HepG2 (cell line): ENCODE results near the gene RHOV. TPM values are rescaled to one million over a fixed set of nuclear protein-coding genes. Genes with fewer than 3 reads are reported as not detected.

Experiments
- ARHGAP35 ChIP-seq: sonication (generic); formaldehyde crosslinking; IDR thresholded peaks from 2 replicates; pipeline ENCODE4 v1.9.0; 2022; ENCODE audit warnings: mild to moderate bottlenecking, inconsistent platforms, moderate library complexity, missing genetic modification reagents, borderline replicate concordance
- ATRX ChIP-seq: sonication (generic); formaldehyde crosslinking; IDR thresholded peaks from 2 replicates; pipeline ENCODE4 v1.4.0; 2020; ENCODE audit warnings: missing genetic modification reagents, borderline replicate concordance
- NFRKB ChIP-seq: fragments of 450-650 bp; IDR thresholded peaks from 2 replicates; pipeline ENCODE4 v1.6.1; 2017
- NRL ChIP-seq: sonication (generic); formaldehyde crosslinking; IDR thresholded peaks from 2 replicates; pipeline ENCODE4 v1.5.0; 2020; ENCODE audit warnings: missing genetic modification reagents, mild to moderate bottlenecking, moderate library complexity, borderline replicate concordance
- REXO4 ChIP-seq: sonication (generic); formaldehyde crosslinking; IDR thresholded peaks from 2 replicates; pipeline ENCODE4 v1.8.0; 2022; ENCODE audit warnings: missing genetic modification reagents, mild to moderate bottlenecking, borderline replicate concordance
- RFX1 ChIP-seq: fragments of 450-650 bp; IDR thresholded peaks from 2 replicates; pipeline ENCODE4 v1.6.1; 2017
- SNAPC4 ChIP-seq: sonication (generic); formaldehyde crosslinking; IDR thresholded peaks from 2 replicates; pipeline ENCODE4 v1.4.0; 2020; ENCODE audit warnings: mild to moderate bottlenecking, missing genetic modification reagents
- TCF12 ChIP-seq, 2 experiments: fragments of 450-650 bp in 1 of 2; sonication (generic) in 1 of 2; formaldehyde crosslinking in 1 of 2; IDR thresholded peaks; 2 replicates each; pipeline versions ENCODE4 v1.6.1 to v1.8.0; 2017 to 2022; ENCODE audit warnings: antibody characterized with exemption in 1 of 2, mild to moderate bottlenecking in 1 of 2, missing genetic modification reagents in 1 of 2, moderate library complexity in 1 of 2
- ZFP36 ChIP-seq: fragments of 150-350 bp; IDR thresholded peaks from 2 replicates; pipeline ENCODE4 v1.6.1; 2018; ENCODE audit warnings: borderline replicate concordance, low read length, low read depth; ENCODE audit not compliant: partially characterized antibody
- ZFP62 ChIP-seq: sonication (generic); formaldehyde crosslinking; IDR thresholded peaks from 2 replicates; pipeline ENCODE4 v1.4.0; 2020; ENCODE audit warnings: missing genetic modification reagents
- ZNF292 ChIP-seq: sonication (generic); formaldehyde crosslinking; IDR thresholded peaks from 2 replicates; pipeline ENCODE4 v1.8.1; 2022; ENCODE audit warnings: mild to moderate bottlenecking, low read depth, missing genetic modification reagents, borderline replicate concordance
- ZNF33A ChIP-seq: sonication (generic); formaldehyde crosslinking; IDR thresholded peaks from 2 replicates; pipeline ENCODE4 v1.5.1; 2020; ENCODE audit warnings: missing genetic modification reagents, mild to moderate bottlenecking, moderate library complexity, borderline replicate concordance
- ZNF441 ChIP-seq: sonication (generic); formaldehyde crosslinking; IDR thresholded peaks from 2 replicates; pipeline ENCODE4 v1.7.0; 2021; ENCODE audit warnings: missing genetic modification reagents, borderline replicate concordance
- ZNF569 ChIP-seq: sonication (generic); formaldehyde crosslinking; IDR thresholded peaks from 2 replicates; pipeline ENCODE4 v1.5.0; 2020; ENCODE audit warnings: mild to moderate bottlenecking, missing genetic modification reagents, moderate library complexity, borderline replicate concordance
- ZNF574 ChIP-seq: sonication (generic); formaldehyde crosslinking; IDR thresholded peaks from 2 replicates; pipeline ENCODE4 v1.4.0; 2020; ENCODE audit warnings: missing genetic modification reagents
- polyA plus RNA-seq, 8 experiments: library from polyadenylated mRNA; depleted of rRNA in 3 of 8; stranded (reverse) in 7 of 8; unstranded in 1 of 8; fragments of >200 nt; fragmentation: Illumina TruSeq in 4 of 8; extraction: Trizol in 4 of 8; gene quantifications; 2 replicates each; pipeline versions ENCODE4 v1.2.1 to v1.2.3, GENCODE V29; 2011 to 2016; ENCODE audit warnings: low read depth in 4 of 8, missing spikeins in 1 of 8, mixed read lengths in 1 of 8; ENCODE audit not compliant: insufficient read depth in 1 of 8
- total RNA-seq, 5 experiments: library from RNA; depleted of rRNA; stranded (reverse); fragments of >200 nt; fragmentation: Illumina TruSeq; extraction: Trizol; gene quantifications; 2 replicates each; pipeline ENCODE4 v1.2.3, GENCODE V29; 2016; ENCODE audit warnings: low read depth in 1 of 5
- TF ChIP-seq, protein P1 (sequence below), 2 experiments: IDR thresholded peaks; 2 replicates each; pipeline ENCODE4 v1.6.1; 2011 to 2012; ENCODE audit warnings: low read length in 2 of 2, borderline replicate concordance in 1 of 2, low read depth in 1 of 2, mild to moderate bottlenecking in 1 of 2, moderate library complexity in 1 of 2

Gene RHOV
- total and polyA plus RNA-seq, 2 of the 13 experiments (the other 11 are each of a cell fraction or from before 2014, with no cell fraction given): 0.17 to 0.18 TPM

DNA sequence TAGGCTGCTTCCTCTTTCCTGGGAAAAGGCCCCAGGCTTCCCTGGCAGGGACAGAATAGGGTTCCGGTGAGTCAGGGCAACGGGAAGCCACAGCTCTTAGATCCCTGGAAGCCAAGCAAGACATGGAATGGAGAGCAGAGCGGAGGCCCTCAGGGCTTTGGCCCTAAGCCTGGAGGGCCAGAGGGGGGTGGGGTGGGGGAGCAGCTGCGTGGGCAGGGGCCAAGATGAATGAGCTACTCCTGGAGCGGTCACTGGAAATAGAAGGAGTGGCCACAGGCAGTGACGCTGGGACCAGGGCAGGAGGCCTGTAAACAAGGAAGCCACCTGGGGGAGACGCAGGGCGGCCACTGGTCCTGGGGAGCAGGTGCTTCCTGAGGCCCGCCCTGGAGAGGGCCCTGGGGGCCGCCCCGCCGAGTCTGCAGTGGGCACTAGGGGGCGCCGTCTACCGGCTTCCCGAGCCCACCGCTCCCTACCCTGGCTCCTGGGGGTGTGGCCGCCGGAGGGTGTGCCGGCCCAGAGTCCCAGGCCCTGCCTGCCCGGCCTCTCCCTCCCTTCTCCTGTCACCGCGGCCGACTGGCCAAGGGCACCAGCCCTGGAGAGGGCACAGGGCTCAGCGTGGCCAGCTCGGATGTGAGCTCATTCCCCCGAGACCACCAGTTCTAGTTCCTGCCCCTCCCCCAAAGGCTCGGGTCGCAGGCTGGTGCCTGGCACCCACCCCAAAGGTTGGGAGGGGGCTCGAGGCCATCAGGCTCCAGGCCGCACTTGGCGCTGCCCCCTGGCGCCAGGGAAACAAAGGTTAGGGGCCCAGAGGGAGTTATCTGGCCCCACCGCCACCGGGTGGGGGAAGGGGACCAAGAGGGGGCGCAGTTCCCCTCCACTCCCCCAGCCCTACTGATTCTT is 32.3 kb upstream of the RHOV start (continued):
- TF ChIP-seq SNAPC4: no peak
- no peak for TF ChIP-seq REXO4
- TF ChIP-seq ZFP62 (CRISPR knock-in tag): no peak
- no peak for TF ChIP-seq TCF12 (IDR thresholded peaks at IDR 0.05)
- no peak; the same call in 1 of the 2 replicates for TF ChIP-seq TCF12 (CRISPR knock-in tag; IDR thresholded peaks at IDR 0.05)
- TF ChIP-seq ZNF574 (CRISPR knock-in tag): peak; percentile 65; the same call in 1 of the 2 replicates
- TF ChIP-seq RFX1: no peak
- no peak for TF ChIP-seq ZNF33A (CRISPR knock-in tag)
- TF ChIP-seq ZNF292 (CRISPR knock-in tag): no peak
- no peak for TF ChIP-seq ARHGAP35 (CRISPR knock-in tag)
- no peak for TF ChIP-seq NFRKB
- no peak for TF ChIP-seq ZFP36
- TF ChIP-seq ZNF441 (CRISPR knock-in tag): no peak
- TF ChIP-seq NRL: peak; percentile 60; the same call in 1 of the 2 replicates
- TF ChIP-seq ATRX: no peak
- no peak for TF ChIP-seq ZNF569 (CRISPR knock-in tag)
- TF ChIP-seq, protein P1, sequence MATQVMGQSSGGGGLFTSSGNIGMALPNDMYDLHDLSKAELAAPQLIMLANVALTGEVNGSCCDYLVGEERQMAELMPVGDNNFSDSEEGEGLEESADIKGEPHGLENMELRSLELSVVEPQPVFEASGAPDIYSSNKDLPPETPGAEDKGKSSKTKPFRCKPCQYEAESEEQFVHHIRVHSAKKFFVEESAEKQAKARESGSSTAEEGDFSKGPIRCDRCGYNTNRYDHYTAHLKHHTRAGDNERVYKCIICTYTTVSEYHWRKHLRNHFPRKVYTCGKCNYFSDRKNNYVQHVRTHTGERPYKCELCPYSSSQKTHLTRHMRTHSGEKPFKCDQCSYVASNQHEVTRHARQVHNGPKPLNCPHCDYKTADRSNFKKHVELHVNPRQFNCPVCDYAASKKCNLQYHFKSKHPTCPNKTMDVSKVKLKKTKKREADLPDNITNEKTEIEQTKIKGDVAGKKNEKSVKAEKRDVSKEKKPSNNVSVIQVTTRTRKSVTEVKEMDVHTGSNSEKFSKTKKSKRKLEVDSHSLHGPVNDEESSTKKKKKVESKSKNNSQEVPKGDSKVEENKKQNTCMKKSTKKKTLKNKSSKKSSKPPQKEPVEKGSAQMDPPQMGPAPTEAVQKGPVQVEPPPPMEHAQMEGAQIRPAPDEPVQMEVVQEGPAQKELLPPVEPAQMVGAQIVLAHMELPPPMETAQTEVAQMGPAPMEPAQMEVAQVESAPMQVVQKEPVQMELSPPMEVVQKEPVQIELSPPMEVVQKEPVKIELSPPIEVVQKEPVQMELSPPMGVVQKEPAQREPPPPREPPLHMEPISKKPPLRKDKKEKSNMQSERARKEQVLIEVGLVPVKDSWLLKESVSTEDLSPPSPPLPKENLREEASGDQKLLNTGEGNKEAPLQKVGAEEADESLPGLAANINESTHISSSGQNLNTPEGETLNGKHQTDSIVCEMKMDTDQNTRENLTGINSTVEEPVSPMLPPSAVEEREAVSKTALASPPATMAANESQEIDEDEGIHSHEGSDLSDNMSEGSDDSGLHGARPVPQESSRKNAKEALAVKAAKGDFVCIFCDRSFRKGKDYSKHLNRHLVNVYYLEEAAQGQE (IDR thresholded peaks at IDR 0.05; ENCODE audit: borderline replicate concordance in 1 of 2, low read depth in 1 of 2, low read length in 2 of 2): no peak
